Measurements from ENCODE around the gene NDUFAF7.

- TF ChIP-seq ZBTB33 (CRISPR knock-in tag; IDR thresholded peaks at IDR 0.05) (no peak), BRCA1 (CRISPR knock-in tag; IDR thresholded peaks at IDR 0.05) (no peak), ATF2 (CRISPR knock-in tag; IDR thresholded peaks at IDR 0.05) (no peak), ZNF546 (CRISPR knock-in tag; conservative IDR thresholded peaks at IDR 0.05) (no peak), CEBPB (IDR thresholded peaks at IDR 0.05; ENCODE audit: borderline replicate concordance, low read depth, low read length) (no peak), ZNF747 (CRISPR knock-in tag; IDR thresholded peaks at IDR 0.05; ENCODE audit: borderline replicate concordance) (no peak), DR1 (CRISPR knock-in tag; IDR thresholded peaks at IDR 0.05) (no peak), MYC (CRISPR knock-in tag; IDR thresholded peaks at IDR 0.05; ENCODE audit: borderline replicate concordance) (no peak), HNRNPUL1 (IDR thresholded peaks at IDR 0.05; ENCODE audit: low read depth, low read length) (no peak), GTF2F1 (IDR thresholded peaks at IDR 0.05; ENCODE audit: low read length) (no peak), ZNF678 (CRISPR knock-in tag; IDR thresholded peaks at IDR 0.05) (no peak), ZZZ3 (CRISPR knock-in tag; IDR thresholded peaks at IDR 0.05; ENCODE audit: borderline replicate concordance) (no peak)
- TF ChIP-seq, protein P1, sequence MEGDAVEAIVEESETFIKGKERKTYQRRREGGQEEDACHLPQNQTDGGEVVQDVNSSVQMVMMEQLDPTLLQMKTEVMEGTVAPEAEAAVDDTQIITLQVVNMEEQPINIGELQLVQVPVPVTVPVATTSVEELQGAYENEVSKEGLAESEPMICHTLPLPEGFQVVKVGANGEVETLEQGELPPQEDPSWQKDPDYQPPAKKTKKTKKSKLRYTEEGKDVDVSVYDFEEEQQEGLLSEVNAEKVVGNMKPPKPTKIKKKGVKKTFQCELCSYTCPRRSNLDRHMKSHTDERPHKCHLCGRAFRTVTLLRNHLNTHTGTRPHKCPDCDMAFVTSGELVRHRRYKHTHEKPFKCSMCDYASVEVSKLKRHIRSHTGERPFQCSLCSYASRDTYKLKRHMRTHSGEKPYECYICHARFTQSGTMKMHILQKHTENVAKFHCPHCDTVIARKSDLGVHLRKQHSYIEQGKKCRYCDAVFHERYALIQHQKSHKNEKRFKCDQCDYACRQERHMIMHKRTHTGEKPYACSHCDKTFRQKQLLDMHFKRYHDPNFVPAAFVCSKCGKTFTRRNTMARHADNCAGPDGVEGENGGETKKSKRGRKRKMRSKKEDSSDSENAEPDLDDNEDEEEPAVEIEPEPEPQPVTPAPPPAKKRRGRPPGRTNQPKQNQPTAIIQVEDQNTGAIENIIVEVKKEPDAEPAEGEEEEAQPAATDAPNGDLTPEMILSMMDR (CRISPR knock-in tag; IDR thresholded peaks at IDR 0.05) = no peak
Observed at GRCh38 chr2:37203708-37204107, 27.8 kb upstream of the NDUFAF7 start.
